Ramos (cell line): ENCODE results near the gene TMEM256.

Experiments
- in situ Hi-C: fragments of 300-500 bp; cut with MboI; formaldehyde crosslinking; loops from one replicate; pipeline ENCODE4 v1.14.3; 2022; ENCODE audit warnings: low sequenced_read_pairs; ENCODE audit not compliant: unreplicated experiment

The TMEM256 gene

GRCh38 chr17:7409716-7410115 is 5.8 kb upstream of the TMEM256 start:
- in situ Hi-C loops: no loop called here

GRCh38 chr17:7408863-7409262 is 5.0 kb upstream of the TMEM256 start:
- in situ Hi-C loops: no loop called here

- in situ Hi-C loops: no loop called here
Observed at GRCh38 chr17:7408252-7408727, 4.4 kb upstream of the TMEM256 start.

GRCh38 chr17:7407485-7408251 is 3.8 kb upstream of the TMEM256 start, which contains the start of gene NLGN2:
TSS of gene NLGN2 (plus strand) at chr17:7407845. CDS start at chr17:7408256, 411 bp downstream.
- in situ Hi-C loops: no loop called here

- in situ Hi-C loops: no loop called here
Observed at GRCh38 chr17:7407082-7407481, 3.2 kb upstream of the TMEM256 start.

GRCh38 chr17:7406235-7406825 is 2.4 kb upstream of the TMEM256 start:
- in situ Hi-C loops: no loop called here

- in situ Hi-C loops: no loop called here
Observed at GRCh38 chr17:7405350-7406234, 1.7 kb upstream of the TMEM256 start.

- in situ Hi-C loops: no loop called here
Observed at GRCh38 chr17:7404737-7405349, 946 bp upstream of the TMEM256 start.

GRCh38 chr17:7403727-7403976 is 245 bp downstream of the TMEM256 start:
- in situ Hi-C loops: no loop called here

- in situ Hi-C loops: no loop called here
Observed at GRCh38 chr17:7403043-7403726, 712 bp downstream of the TMEM256 start.

- in situ Hi-C loops: no loop called here
Observed at GRCh38 chr17:7398612-7399011, 5.3 kb downstream of the TMEM256 start.

GRCh38 chr17:7396147-7396546 is 7.8 kb downstream of the TMEM256 start:
- in situ Hi-C loops: no loop called here

GRCh38 chr17:7394452-7395191 is 9.3 kb downstream of the TMEM256 start, which contains the start of gene PLSCR3:
TSS of gene PLSCR3 (minus strand) at chr17:7394525. CDS start at chr17:7394110, 415 bp downstream.
- in situ Hi-C loops: no loop called here

GRCh38 chr17:7393613-7394451 is 10.1 kb downstream of the TMEM256 start:
- in situ Hi-C loops: no loop called here

GRCh38 chr17:7392696-7393612 is 10.9 kb downstream of the TMEM256 start:
- in situ Hi-C loops: no loop called here

- in situ Hi-C loops: no loop called here
Observed at GRCh38 chr17:7391307-7391706, 12.6 kb downstream of the TMEM256 start.
